K562 (cell line): ENCODE measurements around the gene DTNB.

ENCODE experiments used
- EP300 ChIP-seq: IDR thresholded peaks from 2 replicates; pipeline ENCODE4 v1.6.1; 2012; ENCODE audit warnings: low read length, improper control_type of control experiment
- JUND ChIP-seq, 2 experiments: IDR thresholded peaks; 2 replicates in 1 of 2; 3 replicates in 1 of 2; pipeline ENCODE4 v1.6.1; 2011; ENCODE audit warnings: borderline replicate concordance in 2 of 2, low read depth in 2 of 2, low read length in 2 of 2, improper control_type of control experiment in 1 of 2, missing biosample characterization in 1 of 2, missing genetic modification characterization in 1 of 2, missing genetic modification reagents in 1 of 2
- REST ChIP-seq, 2 experiments: fragments of 450-650 bp; formaldehyde crosslinking in 1 of 2; IDR thresholded peaks; 2 replicates each; pipeline versions ENCODE4 v1.4.0 to v1.6.1; 2014 to 2020; ENCODE audit warnings: mild to moderate bottlenecking in 2 of 2, borderline replicate concordance in 1 of 2, low read depth in 1 of 2
- RFX1 ChIP-seq: fragments of 450-650 bp; IDR thresholded peaks from 2 replicates; pipeline ENCODE4 v1.6.1; 2016; ENCODE audit warnings: mild to moderate bottlenecking, moderate library complexity
- SAFB2 ChIP-seq: fragments of 200-400 bp; formaldehyde crosslinking; IDR thresholded peaks from 2 replicates; pipeline ENCODE4 v1.6.1; 2018; ENCODE audit warnings: borderline replicate concordance, low read length, low read depth, moderate library complexity; ENCODE audit not compliant: severe bottlenecking
- ZFX ChIP-seq: sonication (generic); formaldehyde crosslinking; IDR thresholded peaks from 2 replicates; pipeline ENCODE4 v1.8.0; 2022; ENCODE audit warnings: mild to moderate bottlenecking, missing genetic modification reagents, moderate library complexity
- ZNF609 ChIP-seq: sonication (generic); formaldehyde crosslinking; IDR thresholded peaks from 2 replicates; pipeline ENCODE4 v1.8.1; 2023; ENCODE audit warnings: missing genetic modification reagents, mild to moderate bottlenecking, borderline replicate concordance
- TF ChIP-seq, protein P1 (sequence below): sonication (generic); formaldehyde crosslinking; IDR thresholded peaks from 2 replicates; pipeline ENCODE4 v1.5.0; 2020; ENCODE audit warnings: missing genetic modification reagents
- TF ChIP-seq, protein P2 (sequence below), 3 experiments: IDR thresholded peaks in 2 of 3; conservative IDR thresholded peaks in 1 of 3; 2 replicates each; pipeline ENCODE4 v1.5.1; 2011 to 2012; ENCODE audit warnings: low read length in 3 of 3, mild to moderate bottlenecking in 3 of 3, control low read depth in 2 of 3, improper control_type of control experiment in 1 of 3, inconsistent platforms in 1 of 3, low read depth in 1 of 3, mixed read lengths in 1 of 3, moderate library complexity in 1 of 3; ENCODE audit not compliant: insufficient read depth in 2 of 3
- TF ChIP-seq, protein P3 (sequence below): fragments of 450-650 bp; formaldehyde crosslinking; IDR thresholded peaks from 2 replicates; pipeline ENCODE4 v1.4.0; 2020; ENCODE audit warnings: mild to moderate bottlenecking, mixed read lengths

GRCh38 chr2:25590921-25591505 lies 82.4 kb downstream of the DTNB start:
- no peak for TF ChIP-seq RFX1
- no peak for TF ChIP-seq EP300
- no peak for TF ChIP-seq ZNF609
- TF ChIP-seq, protein P1, sequence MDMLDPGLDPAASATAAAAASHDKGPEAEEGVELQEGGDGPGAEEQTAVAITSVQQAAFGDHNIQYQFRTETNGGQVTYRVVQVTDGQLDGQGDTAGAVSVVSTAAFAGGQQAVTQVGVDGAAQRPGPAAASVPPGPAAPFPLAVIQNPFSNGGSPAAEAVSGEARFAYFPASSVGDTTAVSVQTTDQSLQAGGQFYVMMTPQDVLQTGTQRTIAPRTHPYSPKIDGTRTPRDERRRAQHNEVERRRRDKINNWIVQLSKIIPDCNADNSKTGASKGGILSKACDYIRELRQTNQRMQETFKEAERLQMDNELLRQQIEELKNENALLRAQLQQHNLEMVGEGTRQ (CRISPR knock-in tag), result no peak
- TF ChIP-seq, protein P2, sequence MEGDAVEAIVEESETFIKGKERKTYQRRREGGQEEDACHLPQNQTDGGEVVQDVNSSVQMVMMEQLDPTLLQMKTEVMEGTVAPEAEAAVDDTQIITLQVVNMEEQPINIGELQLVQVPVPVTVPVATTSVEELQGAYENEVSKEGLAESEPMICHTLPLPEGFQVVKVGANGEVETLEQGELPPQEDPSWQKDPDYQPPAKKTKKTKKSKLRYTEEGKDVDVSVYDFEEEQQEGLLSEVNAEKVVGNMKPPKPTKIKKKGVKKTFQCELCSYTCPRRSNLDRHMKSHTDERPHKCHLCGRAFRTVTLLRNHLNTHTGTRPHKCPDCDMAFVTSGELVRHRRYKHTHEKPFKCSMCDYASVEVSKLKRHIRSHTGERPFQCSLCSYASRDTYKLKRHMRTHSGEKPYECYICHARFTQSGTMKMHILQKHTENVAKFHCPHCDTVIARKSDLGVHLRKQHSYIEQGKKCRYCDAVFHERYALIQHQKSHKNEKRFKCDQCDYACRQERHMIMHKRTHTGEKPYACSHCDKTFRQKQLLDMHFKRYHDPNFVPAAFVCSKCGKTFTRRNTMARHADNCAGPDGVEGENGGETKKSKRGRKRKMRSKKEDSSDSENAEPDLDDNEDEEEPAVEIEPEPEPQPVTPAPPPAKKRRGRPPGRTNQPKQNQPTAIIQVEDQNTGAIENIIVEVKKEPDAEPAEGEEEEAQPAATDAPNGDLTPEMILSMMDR (IDR thresholded peaks at IDR 0.05 in 2 of 3, conservative IDR thresholded peaks at IDR 0.05 in 1 of 3; ENCODE audit: insufficient read depth in 2 of 3, low read depth in 1 of 3, low read length in 3 of 3), result no peak
- TF ChIP-seq REST (IDR thresholded peaks at IDR 0.05; ENCODE audit: borderline replicate concordance), result no peak
- TF ChIP-seq REST (CRISPR knock-in tag; IDR thresholded peaks at IDR 0.05; ENCODE audit: low read depth), result no peak
- TF ChIP-seq JUND (IDR thresholded peaks at IDR 0.05; ENCODE audit: borderline replicate concordance, low read depth, low read length), result no peak
- TF ChIP-seq JUND (tag; IDR thresholded peaks at IDR 0.05; ENCODE audit: borderline replicate concordance, low read depth, low read length), result no peak
- TF ChIP-seq SAFB2, result no peak
- TF ChIP-seq, protein P3, sequence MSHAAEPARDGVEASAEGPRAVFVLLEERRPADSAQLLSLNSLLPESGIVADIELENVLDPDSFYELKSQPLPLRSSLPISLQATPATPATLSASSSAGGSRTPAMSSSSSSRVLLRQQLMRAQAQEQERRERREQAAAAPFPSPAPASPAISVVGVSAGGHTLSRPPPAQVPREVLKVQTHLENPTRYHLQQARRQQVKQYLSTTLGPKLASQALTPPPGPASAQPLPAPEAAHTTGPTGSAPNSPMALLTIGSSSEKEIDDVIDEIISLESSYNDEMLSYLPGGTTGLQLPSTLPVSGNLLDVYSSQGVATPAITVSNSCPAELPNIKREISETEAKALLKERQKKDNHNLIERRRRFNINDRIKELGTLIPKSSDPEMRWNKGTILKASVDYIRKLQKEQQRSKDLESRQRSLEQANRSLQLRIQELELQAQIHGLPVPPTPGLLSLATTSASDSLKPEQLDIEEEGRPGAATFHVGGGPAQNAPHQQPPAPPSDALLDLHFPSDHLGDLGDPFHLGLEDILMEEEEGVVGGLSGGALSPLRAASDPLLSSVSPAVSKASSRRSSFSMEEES (CRISPR knock-in tag), result no peak
- TF ChIP-seq ZFX (CRISPR knock-in tag), result no peak
